Measurements from ENCODE around the gene CCDC27.

- TF ChIP-seq CTCF (conservative IDR thresholded peaks at IDR 0.05; ENCODE audit: low read depth, low read length) (no peak), EZH2 (IDR thresholded peaks at IDR 0.05; ENCODE audit: low read length, unreplicated experiment) (no peak), EZH2phosphoT487 (IDR thresholded peaks at IDR 0.05; ENCODE audit: borderline replicate concordance, low read length) (no peak)
Measured at GRCh38 chr1:3787745-3788605, 35.7 kb downstream of the CCDC27 start.
